HG02763 (cell line): ENCODE measurements around the gene SUPT20HL1.
"Not testable (repeated sequence)": the region's sequence is repeated elsewhere in the genome, so short reads cannot be mapped to it uniquely, and the experiment has no call there.

Source experiments
- ATAC-seq: cut with Tn5 transposase; IDR thresholded peaks from one replicate; pipeline ENCODE4 v1.9.1; 2021; ENCODE audit warnings: mild to moderate bottlenecking, moderate library complexity; ENCODE audit not compliant: unreplicated experiment

SUPT20HL1 gene

DNA sequence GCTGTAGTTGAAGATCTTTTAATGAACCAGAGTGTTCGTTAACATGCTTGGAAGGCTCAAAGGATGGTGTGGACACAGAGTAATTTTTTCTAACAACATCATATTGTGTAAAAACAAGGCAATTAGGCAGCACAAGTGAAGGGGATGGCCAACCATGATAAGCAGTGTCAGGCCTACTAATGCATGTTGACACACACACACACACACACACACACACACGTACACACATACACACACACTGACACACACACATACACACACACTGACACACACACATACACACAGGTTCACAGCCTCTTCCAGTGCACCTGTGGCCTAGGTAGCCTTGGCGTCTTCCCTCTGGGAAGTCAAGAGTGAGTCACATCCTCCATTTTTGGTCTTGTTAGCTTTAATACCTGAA lies at the start of gene SUPT20HL1:
TSS of gene SUPT20HL1 (plus strand) at position 368 of the 400 bp plus-strand sequence. CDS start 2,122 bp downstream, outside the sequence.
- ATAC-seq = no peak

GRCh38 chrX:24310916-24311315 lies 49.5 kb upstream of the SUPT20HL1 start:
- not testable (repeated sequence) for ATAC-seq

- not testable (repeated sequence) for ATAC-seq
Observed at GRCh38 chrX:24311507-24312248, 48.8 kb upstream of the SUPT20HL1 start.

DNA sequence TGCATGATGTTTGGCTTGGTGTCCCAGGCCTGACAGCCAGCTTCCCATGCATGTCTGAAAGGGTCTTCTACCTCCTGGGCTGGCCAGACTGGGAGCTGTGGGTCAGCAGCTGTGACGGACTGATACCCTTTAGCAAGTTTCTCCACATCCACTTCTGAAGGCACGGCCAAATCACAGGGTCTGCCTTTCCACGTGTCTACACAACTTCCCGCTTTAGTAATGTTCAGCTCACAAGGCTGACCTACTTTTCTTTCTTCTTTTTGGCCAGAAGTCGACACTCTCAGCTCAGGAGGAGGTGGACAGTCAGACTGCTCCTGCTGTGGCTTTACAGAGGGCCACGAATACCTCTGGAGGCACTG lies 48.2 kb upstream of the SUPT20HL1 start:
- not testable (repeated sequence) for ATAC-seq

GRCh38 chrX:24314019-24314635 lies 46.3 kb upstream of the SUPT20HL1 start, which contains the start of gene SUPT20HL2:
TSS of gene SUPT20HL2 (minus strand) at chrX:24314069. CDS start at chrX:24313315, 754 bp downstream.
- no peak for ATAC-seq

DNA sequence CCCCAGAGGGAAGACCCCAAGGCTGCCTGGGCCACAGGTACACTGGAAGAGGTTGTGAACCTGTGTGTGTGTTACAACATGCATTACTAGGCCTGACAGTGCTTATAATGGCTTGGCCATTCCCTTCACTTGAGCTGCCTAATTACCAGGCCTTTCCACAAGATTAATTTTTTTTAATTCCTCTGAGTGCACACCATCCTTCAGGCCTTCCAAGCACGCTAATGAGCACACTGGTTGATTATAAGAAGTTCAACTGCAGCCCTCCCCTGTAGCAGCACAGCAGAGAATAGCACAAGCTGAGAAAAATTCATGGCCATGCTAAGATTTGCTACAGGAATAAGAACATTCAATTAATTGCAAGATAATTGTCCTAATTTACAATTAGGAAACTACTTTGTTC lies 44.3 kb upstream of the SUPT20HL1 start:
- ATAC-seq = no peak

DNA sequence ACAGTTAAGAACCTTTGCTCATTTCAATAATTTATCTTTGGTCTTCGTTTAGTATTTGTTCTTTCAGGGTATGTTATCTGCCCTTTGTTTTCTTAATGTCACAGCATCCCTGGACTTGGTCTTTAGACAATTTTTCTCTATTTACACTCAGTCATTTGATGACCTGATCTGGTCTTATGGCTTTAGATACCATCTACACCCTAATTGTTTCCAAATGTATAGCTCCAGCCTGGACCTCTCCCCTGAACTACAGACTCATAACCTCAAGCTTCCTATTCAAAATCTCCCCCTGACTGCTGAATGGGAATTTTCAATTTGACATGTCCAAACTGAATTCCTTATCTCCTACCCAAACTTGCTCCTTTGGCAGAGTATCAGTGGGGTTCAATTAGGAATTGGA lies 42.9 kb upstream of the SUPT20HL1 start:
- ATAC-seq = no peak

DNA sequence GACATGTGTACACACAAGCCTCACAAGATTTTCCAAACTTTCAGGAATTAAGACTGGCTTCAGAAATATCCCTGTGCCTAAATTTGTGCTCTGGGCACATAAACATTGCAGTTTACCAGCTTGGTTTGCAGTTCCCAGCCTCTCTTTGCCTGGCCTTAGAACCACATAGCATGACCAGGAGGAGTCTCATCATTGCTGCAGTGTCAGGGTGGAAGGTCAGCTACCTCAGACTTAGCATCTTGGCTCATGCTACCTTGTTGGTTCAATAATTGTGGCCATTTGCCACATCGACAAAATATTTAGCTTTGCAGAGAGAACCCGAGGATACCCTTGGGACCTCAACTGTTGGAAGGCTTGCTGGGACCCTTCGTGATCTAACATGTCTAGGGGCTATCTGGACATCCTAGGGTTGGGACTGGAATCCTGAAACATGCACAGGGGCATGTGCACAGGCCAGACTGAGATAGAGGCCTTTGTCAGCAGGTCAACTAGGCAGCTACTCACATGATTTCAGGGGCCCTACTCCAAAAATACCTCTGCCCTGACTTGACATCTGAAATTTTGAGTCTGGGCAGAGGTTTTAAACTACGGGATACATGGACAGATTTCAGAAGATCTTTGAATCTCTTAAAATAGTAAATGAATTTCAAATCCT lies 38.6 kb upstream of the SUPT20HL1 start:
- no peak for ATAC-seq

GRCh38 chrX:24325231-24325630 lies 35.2 kb upstream of the SUPT20HL1 start:
- no peak for ATAC-seq

DNA sequence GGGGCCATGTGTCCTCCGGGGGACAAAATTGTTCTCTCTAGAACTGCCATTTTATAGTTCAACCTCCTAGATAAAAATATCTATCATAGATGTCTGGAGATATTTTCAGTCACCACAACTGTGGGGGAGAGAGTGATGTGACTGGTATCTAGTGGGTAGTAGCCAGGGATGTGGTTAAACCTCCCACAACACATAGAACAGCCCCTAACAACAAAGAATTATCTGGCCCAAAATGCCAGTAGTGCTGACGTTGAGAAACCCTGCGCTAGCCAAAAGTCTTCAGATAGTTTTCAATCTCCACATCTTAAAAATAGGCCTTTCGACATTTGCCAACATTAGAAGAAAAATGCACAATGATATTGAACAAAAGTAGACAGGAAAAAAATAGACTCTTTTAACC lies 27.6 kb upstream of the SUPT20HL1 start:
- ATAC-seq = no peak

- no peak for ATAC-seq
Observed at GRCh38 chrX:24333371-24333770, 27.1 kb upstream of the SUPT20HL1 start.

GRCh38 chrX:24334461-24334860 lies 26.0 kb upstream of the SUPT20HL1 start:
- no peak for ATAC-seq

- no peak for ATAC-seq
Observed at GRCh38 chrX:24335871-24336270, 24.6 kb upstream of the SUPT20HL1 start.

DNA sequence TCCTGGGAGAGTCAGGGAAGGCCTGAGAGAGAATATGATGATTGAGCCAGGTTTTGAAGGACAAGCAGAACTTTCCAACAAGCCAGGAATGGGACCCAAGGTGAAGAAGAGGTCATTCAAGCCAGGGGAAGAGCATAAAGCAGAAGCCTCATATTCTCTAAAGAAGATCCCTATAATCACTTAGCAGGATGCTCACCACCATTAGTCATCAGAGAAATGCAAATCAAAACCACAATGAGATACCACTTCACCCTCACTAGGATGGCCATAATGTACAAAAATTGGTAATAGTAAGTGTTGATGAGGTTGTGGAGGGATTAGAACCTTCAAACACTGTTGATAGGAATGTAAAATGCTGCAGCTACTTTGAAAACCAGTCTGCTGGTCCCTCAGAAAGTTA lies 20.5 kb upstream of the SUPT20HL1 start:
- no peak for ATAC-seq

GRCh38 chrX:24340501-24340900 lies 19.9 kb upstream of the SUPT20HL1 start:
- ATAC-seq = no peak

DNA sequence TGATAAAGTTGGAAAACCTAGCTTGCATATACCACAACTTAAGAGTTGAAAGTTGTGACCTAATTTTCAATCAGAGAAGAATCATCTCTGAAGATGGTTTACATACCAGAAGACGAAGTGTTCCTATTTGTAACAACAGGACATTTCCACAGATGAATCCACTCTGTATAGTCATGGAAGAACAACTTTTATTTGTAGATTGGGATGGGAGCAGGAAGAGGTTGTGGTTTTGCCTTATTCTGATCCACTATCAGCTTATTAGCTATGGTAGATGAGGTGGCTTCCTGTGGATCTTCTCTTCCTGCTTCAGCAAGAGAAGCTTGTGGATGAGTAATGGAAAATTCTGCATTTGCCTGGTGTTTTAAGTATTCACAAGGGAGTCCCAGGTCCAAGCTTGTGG lies 18.6 kb upstream of the SUPT20HL1 start:
- ATAC-seq = no peak

- peak; percentile 74 for ATAC-seq
Observed at GRCh38 chrX:24343719-24344118, 16.7 kb upstream of the SUPT20HL1 start.

- ATAC-seq = no peak
Observed at GRCh38 chrX:24347881-24348280, 12.6 kb upstream of the SUPT20HL1 start.

DNA sequence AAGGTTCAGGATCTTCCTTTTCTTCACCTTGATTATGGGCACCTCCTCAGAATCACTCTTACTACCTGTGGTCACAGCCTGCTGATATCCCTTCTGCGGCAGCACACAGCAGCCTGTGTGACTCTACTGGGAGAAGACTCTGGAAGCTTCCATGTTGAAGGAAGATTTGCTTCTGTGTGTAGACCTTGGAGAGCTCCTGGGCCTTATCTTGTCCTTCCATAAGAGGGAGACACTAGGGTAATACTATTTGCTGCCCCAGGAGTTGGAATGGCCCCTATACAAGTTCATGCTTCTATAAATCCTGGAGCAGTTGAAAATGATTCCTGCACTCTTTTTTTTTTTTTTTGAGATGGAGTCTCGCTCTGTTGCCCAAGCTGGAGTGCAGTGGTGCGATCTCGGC lies 10.2 kb upstream of the SUPT20HL1 start:
- ATAC-seq = no peak

DNA sequence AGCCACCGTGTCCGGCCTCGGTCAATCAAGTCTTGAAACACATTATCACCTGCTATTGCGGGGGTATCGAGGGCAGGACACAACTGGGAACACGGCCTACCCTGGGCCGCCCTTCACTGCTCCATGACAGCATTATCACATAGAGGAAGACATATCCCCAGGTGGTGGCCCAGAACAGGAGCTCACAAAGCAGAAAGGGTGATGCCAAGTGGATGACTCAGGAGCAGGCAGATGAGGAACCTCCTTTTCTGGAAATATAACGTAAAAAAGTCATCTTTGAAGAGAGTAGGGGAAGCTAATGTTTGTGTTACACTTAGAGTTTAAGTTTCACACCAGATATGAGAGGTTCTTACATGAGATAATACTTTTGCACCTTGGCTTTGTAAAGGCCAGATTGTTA lies 5.3 kb upstream of the SUPT20HL1 start:
- ATAC-seq = no peak

DNA sequence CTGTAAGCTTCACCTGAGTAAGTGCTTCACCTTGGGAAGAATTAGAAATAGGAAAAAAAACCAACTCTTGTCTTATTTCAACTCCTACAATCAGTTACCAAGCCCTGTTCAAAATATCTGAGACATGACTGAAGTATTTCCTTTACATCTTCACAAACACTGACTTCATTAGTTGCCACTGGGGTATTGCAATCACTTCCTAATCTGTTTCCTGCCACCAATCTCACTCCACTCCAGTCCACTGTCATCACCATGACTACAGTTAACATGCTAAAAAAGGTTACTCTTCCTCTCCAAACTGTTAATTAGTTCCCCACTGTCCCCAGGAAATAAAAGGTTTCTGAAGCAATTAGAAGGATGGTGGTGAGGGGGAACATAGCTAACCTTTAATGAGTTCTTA lies 3.3 kb upstream of the SUPT20HL1 start:
- ATAC-seq = no peak
